HG03095 (cell line): ENCODE data around the gene NXT1.

ENCODE experiments used
- ATAC-seq: cut with Tn5 transposase; IDR thresholded peaks from one replicate; pipeline ENCODE4 v1.9.1; 2021; ENCODE audit warnings: moderate library complexity; ENCODE audit not compliant: unreplicated experiment

NXT1 gene

GRCh38 chr20:23386304-23387117, 35.9 kb downstream of the NXT1 start:
- no peak for ATAC-seq

GRCh38 chr20:23387118-23387443, 36.5 kb downstream of the NXT1 start:
- ATAC-seq = no peak

GRCh38 chr20:23390091-23390774, 39.6 kb downstream of the NXT1 start:
- no peak for ATAC-seq

GRCh38 chr20:23391707-23392310, 41.2 kb downstream of the NXT1 start:
- ATAC-seq = no peak

GRCh38 chr20:23393996-23394775, 43.6 kb downstream of the NXT1 start:
- no peak for ATAC-seq

GRCh38 chr20:23396950-23397627, 46.5 kb downstream of the NXT1 start:
- no peak for ATAC-seq

GRCh38 chr20:23397961-23398360, 47.4 kb downstream of the NXT1 start:
- no peak for ATAC-seq

- no peak for ATAC-seq
Measured at GRCh38 chr20:23399568-23400241, 49.1 kb downstream of the NXT1 start.

- ATAC-seq = no peak
Measured at GRCh38 chr20:23401051-23401450, 50.5 kb downstream of the NXT1 start.

- ATAC-seq = no peak
Measured at GRCh38 chr20:23403751-23404150, 53.2 kb downstream of the NXT1 start.

- ATAC-seq = no peak
Measured at GRCh38 chr20:23404196-23404595, 53.6 kb downstream of the NXT1 start.
